ENCODE measurements around the gene HSD17B1.

Gene HSD17B1

DNA sequence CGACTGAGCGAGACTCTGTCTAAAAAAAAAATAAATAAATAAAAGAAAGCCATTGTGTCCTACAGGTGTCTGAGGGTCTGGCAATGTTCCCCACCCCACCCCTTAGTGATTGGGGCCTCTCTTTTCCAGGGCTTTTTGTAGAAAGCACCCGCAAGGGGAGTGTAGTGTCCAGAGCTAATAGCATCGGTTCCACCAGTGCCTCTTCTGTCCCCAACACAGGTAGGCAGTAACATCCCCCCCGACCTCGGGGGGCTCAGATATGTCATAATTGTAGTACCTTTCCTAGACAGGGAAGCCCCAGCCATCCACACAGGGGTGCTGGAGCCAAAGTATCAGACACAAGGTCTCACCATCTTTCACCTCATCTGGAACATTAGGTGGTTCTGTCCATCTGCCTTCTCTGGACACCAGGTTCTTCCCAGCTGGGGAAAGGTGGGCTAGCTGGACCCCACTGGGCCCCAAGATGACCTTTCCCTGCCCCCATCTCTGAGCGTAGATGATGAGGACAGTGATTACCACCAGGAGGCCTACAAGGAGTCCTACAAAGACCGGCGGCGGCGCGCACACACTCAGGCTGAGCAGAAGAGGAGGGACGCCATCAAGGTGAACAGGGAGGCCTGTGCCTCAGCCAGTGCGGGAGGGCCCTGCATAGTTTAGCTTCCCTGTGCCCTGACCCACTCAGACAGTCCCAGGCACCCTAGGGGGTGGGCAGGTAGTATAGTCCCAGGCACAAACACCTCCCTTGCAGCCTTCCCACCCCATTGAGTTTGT lies 15.8 kb downstream of the HSD17B1 start:
- H3K4me3 ChIP-seq (ENCODE audit: extremely low read depth, insufficient read depth, low read length, poor library complexity, severe bottlenecking) = no peak overlapping the region

DNA sequence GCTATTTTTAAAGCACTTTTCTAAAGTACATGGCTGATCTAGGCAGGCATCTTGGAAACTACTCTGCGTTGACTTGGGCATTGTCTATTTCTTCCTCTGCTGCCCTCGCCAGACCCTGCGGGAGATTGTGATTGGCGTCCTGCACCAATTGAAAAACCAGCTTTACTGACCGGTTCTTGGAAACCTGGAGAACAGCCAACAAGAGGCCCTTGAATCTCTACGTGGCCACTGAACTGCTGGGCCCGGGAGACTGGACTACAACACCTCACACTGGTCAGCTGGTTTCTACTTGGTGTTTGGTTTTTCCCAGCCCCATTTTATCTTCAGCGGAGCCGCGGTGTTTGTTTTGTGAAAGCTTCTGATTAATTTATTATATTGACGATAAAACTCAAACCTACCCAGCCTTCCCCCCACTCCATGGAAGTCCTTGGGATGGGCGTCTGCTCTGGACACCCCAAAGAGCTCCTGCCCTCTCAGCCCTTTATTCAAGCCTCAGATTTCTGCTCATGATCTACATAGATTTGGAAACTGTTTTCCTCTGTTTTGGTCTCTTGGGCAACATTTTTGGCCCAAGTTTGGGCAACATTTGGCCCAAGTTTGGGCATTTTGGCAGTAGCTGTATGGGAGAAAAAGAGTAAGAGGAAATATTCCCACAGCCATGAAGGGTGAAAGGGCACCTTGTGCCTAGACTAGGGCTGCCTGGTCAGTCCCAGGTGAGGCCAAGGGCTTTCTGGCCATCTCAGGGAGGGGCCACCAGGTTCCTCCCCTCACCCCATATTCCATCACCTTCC lies 18.9 kb downstream of the HSD17B1 start:
- Histone ChIP-seq H3K36me3 (ENCODE audit: control insufficient read depth, insufficient read depth, low read length) (peaks cover 81% of the 10 kb centered on the region), H3K4me3 (ENCODE audit: extremely low read depth, insufficient read depth, low read length, poor library complexity, severe bottlenecking) (no peak overlapping the region), H3K9me3 (ENCODE audit: control insufficient read depth, low read length) (no peaks in the 10 kb centered on the region), H3K27ac (ENCODE audit: low read depth, low read length, severe bottlenecking) (peak overlapping the region; percentile 47), H3K4me1 (ENCODE audit: control insufficient read depth, insufficient read depth, low read length, poor library complexity, severe bottlenecking) (peaks cover 12% of the 10 kb centered on the region)
- WGBS, 2 experiments (ENCODE audit: insufficient coverage in 2 of 2) = 93 to 97% methylated on average over 8 of the region's 12 CpGs

More for the DNA sequence above, 15.8 kb downstream of the HSD17B1 start:
- H3K27ac ChIP-seq (ENCODE audit: low read depth, low read length, severe bottlenecking) = no peak overlapping the region
- no peaks in the 10 kb centered on the region for H3K9me3 ChIP-seq (ENCODE audit: control insufficient read depth, low read length)
- H3K36me3 ChIP-seq (ENCODE audit: control insufficient read depth, insufficient read depth, low read length) = peaks cover 83% of the 10 kb centered on the region
- 88 to 89% methylated on average over 10 to 12 of the region's 14 CpGs for WGBS, 2 experiments (ENCODE audit: insufficient coverage in 2 of 2)
- peaks cover 15% of the 10 kb centered on the region for H3K4me1 ChIP-seq (ENCODE audit: control insufficient read depth, insufficient read depth, low read length, poor library complexity, severe bottlenecking)

DNA sequence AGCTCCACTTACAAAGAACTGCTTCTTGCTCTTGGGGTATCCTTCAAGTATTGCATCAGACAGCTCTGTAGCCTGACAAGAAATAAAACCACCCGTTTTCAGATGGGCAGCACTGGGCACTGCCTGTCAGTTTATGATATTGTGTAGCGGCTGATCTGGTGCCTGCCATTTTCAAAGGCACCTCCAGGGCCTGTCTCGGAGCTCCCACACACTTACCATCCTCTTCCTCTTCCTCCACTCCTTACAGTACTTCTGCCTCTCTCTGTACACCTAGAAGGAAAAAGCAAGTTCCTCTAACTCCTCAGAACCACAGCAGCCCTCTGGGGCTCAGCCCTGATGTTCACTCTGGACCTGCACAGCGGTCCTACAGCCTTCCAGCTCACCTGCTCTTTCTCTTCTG lies 20.4 kb downstream of the HSD17B1 start:
- H3K9me3 ChIP-seq (ENCODE audit: control insufficient read depth, low read length) = no peaks in the 10 kb centered on the region
- 92 to 99% methylated on average over 2 to 4 of the region's 4 CpGs for WGBS, 2 experiments (ENCODE audit: insufficient coverage in 2 of 2)
- H3K27ac ChIP-seq (ENCODE audit: low read depth, low read length, severe bottlenecking) = peak overlapping the region; percentile 10
- no peak overlapping the region for H3K4me3 ChIP-seq (ENCODE audit: extremely low read depth, insufficient read depth, low read length, poor library complexity, severe bottlenecking)
- H3K4me1 ChIP-seq (ENCODE audit: control insufficient read depth, insufficient read depth, low read length, poor library complexity, severe bottlenecking) = peaks cover 13% of the 10 kb centered on the region
- peaks cover 86% of the 10 kb centered on the region for H3K36me3 ChIP-seq (ENCODE audit: control insufficient read depth, insufficient read depth, low read length)

DNA sequence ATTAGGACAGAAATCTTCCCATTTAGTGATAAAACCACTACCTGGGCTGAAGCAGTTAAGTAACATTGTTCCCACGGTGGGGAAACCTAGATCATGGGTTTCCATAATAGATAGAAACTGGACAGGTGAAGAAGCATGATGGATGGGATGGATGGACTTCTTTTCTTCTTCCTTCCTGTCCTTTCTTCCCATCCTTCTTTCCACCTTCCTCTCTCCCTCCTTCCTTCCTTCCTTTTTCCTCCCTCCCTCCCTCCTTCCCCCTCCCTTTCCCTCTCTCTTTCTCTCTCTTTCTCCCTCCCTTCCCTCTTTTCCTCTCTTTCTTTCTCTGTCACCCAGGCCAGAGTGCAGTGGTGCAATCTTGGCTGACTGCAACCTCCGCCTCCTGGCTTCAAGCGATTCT lies 21.7 kb downstream of the HSD17B1 start:
- peaks cover 74% of the 10 kb centered on the region for H3K36me3 ChIP-seq (ENCODE audit: control insufficient read depth, insufficient read depth, low read length)
- H3K9me3 ChIP-seq (ENCODE audit: control insufficient read depth, low read length) = no peaks in the 10 kb centered on the region
- H3K27ac ChIP-seq (ENCODE audit: low read depth, low read length, severe bottlenecking) = no peak overlapping the region
- no peak overlapping the region for H3K4me3 ChIP-seq (ENCODE audit: extremely low read depth, insufficient read depth, low read length, poor library complexity, severe bottlenecking)
- peaks cover 13% of the 10 kb centered on the region for H3K4me1 ChIP-seq (ENCODE audit: control insufficient read depth, insufficient read depth, low read length, poor library complexity, severe bottlenecking)
- 92% methylated on average over 2 of the region's 3 CpGs; no CpG with 5 or more reads in 1 of the 2 experiments for WGBS, 2 experiments (ENCODE audit: insufficient coverage in 2 of 2)

DNA sequence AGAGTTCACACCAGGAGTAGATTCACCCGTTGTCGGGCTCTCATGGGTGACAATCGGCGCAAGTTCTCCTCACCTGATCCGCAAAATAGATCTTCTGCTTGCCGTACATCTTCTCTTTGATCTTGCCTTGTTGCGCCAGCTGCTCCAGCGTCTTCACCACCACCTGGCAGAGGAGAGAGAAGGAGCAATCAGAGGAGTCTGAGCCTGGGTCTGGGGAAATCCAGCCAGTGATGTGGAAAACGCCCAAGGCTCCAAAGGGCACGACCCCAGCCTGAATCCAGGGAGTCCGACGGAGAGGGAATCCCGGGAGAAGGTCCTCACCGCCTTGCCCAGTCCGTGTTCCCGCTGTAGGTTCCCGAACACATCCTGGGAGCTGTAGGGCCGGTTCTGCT lies 24.4 kb downstream of the HSD17B1 start:
- H3K4me3 ChIP-seq (ENCODE audit: extremely low read depth, insufficient read depth, low read length, poor library complexity, severe bottlenecking) = peak overlapping the region; percentile 77
- H3K9me3 ChIP-seq (ENCODE audit: control insufficient read depth, low read length) = no peaks in the 10 kb centered on the region
- no peak overlapping the region for H3K27ac ChIP-seq (ENCODE audit: low read depth, low read length, severe bottlenecking)
- WGBS, 2 experiments (ENCODE audit: insufficient coverage in 2 of 2) = 1 to 3% methylated on average over 9 to 15 of the region's 18 CpGs
- H3K4me1 ChIP-seq (ENCODE audit: control insufficient read depth, insufficient read depth, low read length, poor library complexity, severe bottlenecking) = peaks cover 9% of the 10 kb centered on the region
- peaks cover 71% of the 10 kb centered on the region for H3K36me3 ChIP-seq (ENCODE audit: control insufficient read depth, insufficient read depth, low read length)

DNA sequence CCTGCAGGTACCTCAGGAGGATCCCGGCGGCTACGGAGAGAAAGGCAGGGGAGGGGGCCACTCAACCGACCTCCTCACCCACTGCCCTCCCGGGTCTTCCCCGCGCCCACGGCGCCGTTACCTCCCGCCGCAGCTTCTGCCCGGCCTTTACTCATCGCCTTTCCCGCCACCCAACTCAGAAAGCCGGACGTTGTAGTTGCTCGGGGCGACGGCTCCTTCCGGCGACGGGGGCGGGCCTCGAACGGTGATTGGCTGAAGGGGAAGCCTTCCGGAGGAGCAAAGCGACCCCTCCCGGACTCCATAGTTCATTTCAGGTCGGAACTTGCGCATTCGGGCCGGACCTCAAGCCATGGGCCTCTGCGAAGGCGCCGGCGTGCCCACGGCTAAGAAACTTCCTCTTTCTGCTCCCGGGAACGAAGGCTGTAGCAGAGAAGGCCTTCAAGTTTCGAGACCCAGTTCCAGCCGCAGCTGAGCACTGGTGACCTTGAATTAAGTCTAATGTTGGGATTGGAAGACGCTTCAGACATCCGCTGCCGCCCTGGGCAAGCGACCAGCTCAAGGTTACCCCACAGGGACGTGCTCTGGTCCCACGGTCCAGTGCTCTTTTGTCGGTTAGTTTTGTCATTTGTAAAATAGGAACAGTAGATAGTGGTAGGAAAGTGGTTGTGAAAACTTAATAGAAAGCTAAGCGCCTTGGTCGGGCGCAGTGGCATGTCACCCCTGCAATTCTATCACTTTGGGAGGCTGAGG lies 25.0 kb downstream of the HSD17B1 start, which contains the start of gene PSMC3IP:
PSMC3IP (minus strand) TSS at position 198 of the 750 bp plus-strand sequence; CDS start at position 155, 43 bp downstream.
- Histone ChIP-seq H3K4me3 (ENCODE audit: extremely low read depth, insufficient read depth, low read length, poor library complexity, severe bottlenecking) (peak within 1 kb of the TSS; percentile 77), H3K9me3 (ENCODE audit: control insufficient read depth, low read length) (no peaks in the 10 kb centered on the region), H3K36me3 (ENCODE audit: control insufficient read depth, insufficient read depth, low read length) (peaks cover 71% of the 10 kb centered on the region), H3K27ac (ENCODE audit: low read depth, low read length, severe bottlenecking) (peak within 1 kb of the TSS; percentile 81), H3K4me1 (ENCODE audit: control insufficient read depth, insufficient read depth, low read length, poor library complexity, severe bottlenecking) (peaks cover 9% of the 10 kb centered on the region)
- 0% methylated on average over 44 to 48 of the region's 52 CpGs for WGBS, 2 experiments (ENCODE audit: insufficient coverage in 2 of 2)

DNA sequence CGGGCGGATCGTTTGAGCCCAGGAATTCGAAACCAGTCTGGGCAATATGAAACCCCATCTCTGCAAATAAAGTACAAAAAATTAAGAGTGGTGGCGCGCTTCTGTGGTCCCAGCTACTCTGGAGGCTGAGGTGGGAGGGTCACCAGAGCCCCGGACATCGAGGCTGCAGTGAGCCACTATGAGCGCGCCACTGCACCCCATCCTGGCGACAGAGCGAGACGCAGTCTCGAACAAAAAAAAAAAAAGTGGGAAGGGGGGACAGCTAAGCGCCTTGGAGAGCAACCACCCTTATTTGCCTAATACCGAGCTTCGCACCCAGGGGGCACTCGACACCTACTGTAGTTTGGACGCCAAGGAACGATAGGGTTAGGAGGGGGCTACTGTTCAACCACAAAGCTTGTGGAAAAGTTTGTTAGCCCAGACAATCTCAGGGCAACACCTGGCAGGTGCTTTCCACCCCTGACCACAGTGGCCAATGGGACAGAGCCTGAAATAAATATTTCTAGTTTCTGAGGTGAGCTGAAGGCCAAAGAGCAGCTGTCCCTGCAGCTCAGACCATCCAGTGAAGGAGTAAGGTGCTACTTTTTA lies 25.7 kb downstream of the HSD17B1 start:
- H3K4me1 ChIP-seq (ENCODE audit: control insufficient read depth, insufficient read depth, low read length, poor library complexity, severe bottlenecking) = peaks cover 9% of the 10 kb centered on the region
- H3K9me3 ChIP-seq (ENCODE audit: control insufficient read depth, low read length) = no peaks in the 10 kb centered on the region
- H3K36me3 ChIP-seq (ENCODE audit: control insufficient read depth, insufficient read depth, low read length) = peaks cover 71% of the 10 kb centered on the region
- 3 to 6% methylated on average over 11 to 15 of the region's 20 CpGs for WGBS, 2 experiments (ENCODE audit: insufficient coverage in 2 of 2)
- peak overlapping the region; percentile 77 for H3K4me3 ChIP-seq (ENCODE audit: extremely low read depth, insufficient read depth, low read length, poor library complexity, severe bottlenecking)
- H3K27ac ChIP-seq (ENCODE audit: low read depth, low read length, severe bottlenecking) = peak overlapping the region; percentile 81

DNA sequence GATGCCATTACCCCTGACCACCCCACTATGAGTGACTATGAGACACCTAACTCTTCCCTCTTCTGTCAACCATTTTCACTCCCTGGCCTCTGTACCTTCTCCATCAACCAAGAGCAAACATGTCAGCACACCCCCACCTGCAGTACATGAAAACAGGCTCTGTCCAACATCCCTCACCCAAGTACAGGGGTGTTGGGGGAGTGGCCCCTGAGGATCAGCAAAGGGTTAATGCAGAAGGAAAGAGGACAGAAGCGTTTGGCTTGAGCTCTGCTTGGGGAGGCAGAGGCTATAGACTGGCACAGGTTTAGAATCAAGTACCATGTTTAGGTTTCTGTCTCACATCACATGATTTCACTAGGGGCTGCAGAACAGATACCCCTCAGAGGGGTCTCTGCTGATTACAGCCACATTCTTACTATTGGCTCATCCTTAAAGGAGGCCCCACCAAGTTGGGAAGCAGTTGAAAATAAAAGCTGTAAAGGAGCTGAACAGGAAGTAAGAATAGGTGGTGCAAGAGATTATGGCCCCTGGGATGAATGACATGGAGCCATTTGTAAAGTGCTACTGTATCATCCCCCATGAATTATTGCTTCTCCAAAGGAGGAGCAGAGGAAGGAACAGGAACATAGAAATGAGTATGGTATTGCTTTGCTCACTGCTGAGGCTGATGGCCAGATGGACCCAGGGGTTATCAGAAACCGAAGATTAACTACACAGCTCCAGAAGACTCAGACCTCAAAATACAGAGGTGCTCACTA lies 27.2 kb downstream of the HSD17B1 start:
- 83% methylated on average over 1 of the region's 2 CpGs; no CpG with 5 or more reads in 1 of the 2 experiments for WGBS, 2 experiments (ENCODE audit: insufficient coverage in 2 of 2)
- Histone ChIP-seq H3K27ac (ENCODE audit: low read depth, low read length, severe bottlenecking) (no peak overlapping the region), H3K36me3 (ENCODE audit: control insufficient read depth, insufficient read depth, low read length) (peaks cover 73% of the 10 kb centered on the region), H3K4me1 (ENCODE audit: control insufficient read depth, insufficient read depth, low read length, poor library complexity, severe bottlenecking) (peaks cover 9% of the 10 kb centered on the region), H3K4me3 (ENCODE audit: extremely low read depth, insufficient read depth, low read length, poor library complexity, severe bottlenecking) (no peak overlapping the region), H3K9me3 (ENCODE audit: control insufficient read depth, low read length) (no peaks in the 10 kb centered on the region)

DNA sequence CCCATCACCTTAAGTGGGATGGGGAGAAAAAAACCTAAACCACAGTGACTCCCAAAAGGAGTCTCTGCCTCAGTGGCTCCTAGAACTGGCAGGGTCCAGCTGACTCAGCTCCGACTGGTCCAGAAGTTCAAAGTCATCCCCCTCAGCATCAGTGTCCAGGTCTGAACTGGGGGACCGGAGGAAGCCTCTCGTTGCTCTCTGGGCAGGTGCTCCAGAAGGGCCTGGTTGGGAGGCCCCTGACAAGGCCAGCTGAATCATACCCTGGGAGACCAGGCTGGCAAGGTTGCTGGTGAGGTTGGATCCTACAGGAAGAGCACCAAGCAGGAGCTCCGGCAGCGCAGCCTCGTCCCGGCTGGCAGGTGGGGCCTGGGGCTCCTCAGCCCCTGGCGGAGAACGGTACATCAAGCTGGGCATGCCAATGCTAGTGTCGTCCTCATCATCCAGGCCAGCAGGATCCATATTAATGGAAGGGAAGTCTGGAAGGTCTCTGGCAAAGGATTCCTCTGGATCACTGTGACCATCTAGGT lies 29.1 kb downstream of the HSD17B1 start:
- Histone ChIP-seq H3K4me1 (ENCODE audit: control insufficient read depth, insufficient read depth, low read length, poor library complexity, severe bottlenecking) (peaks cover under 1% of the 10 kb centered on the region), H3K4me3 (ENCODE audit: extremely low read depth, insufficient read depth, low read length, poor library complexity, severe bottlenecking) (no peak overlapping the region), H3K9me3 (ENCODE audit: control insufficient read depth, low read length) (no peaks in the 10 kb centered on the region), H3K36me3 (ENCODE audit: control insufficient read depth, insufficient read depth, low read length) (peaks cover 74% of the 10 kb centered on the region), H3K27ac (ENCODE audit: low read depth, low read length, severe bottlenecking) (no peak overlapping the region)
- WGBS, 2 experiments (ENCODE audit: insufficient coverage in 2 of 2) = 94 to 98% methylated on average over 9 to 10 of the region's 10 CpGs

All from mesodermal cell (in vitro differentiated cells).